Sigmoid colon (tissue), 7 donors: ENCODE results near the gene DENND4A. TPM values are rescaled to one million over a fixed set of nuclear protein-coding genes. Genes with fewer than 3 reads are reported as not detected.

Source experiments
- DNase-seq: peaks from one replicate; pipeline ENCODE4 v3.0.0-alpha.2; 2019
- H3K27ac ChIP-seq, 4 donors: fragments of 200-600 bp; sonication (generic); one replicate each; pipeline ENCODE4 v1.5.1; 2016 to 2019; ENCODE audit warnings: mild to moderate bottlenecking in 1 of 4
- H3K27me3 ChIP-seq, 3 donors: fragments of 200-600 bp; sonication (generic); one replicate each; pipeline ENCODE4 v1.5.1; 2019; ENCODE audit warnings: mild to moderate bottlenecking in 1 of 3
- H3K36me3 ChIP-seq, 4 donors: fragments of 200-600 bp; sonication (generic); one replicate each; pipeline ENCODE4 v1.5.1; 2016 to 2019
- H3K4me1 ChIP-seq, 4 donors: fragments of 200-600 bp; sonication (generic); one replicate each; pipeline ENCODE4 v1.5.1; 2017 to 2019
- H3K4me3 ChIP-seq, 4 donors: fragments of 200-600 bp; sonication (generic); one replicate each; pipeline ENCODE4 v1.5.1; 2017 to 2019; ENCODE audit warnings: mild to moderate bottlenecking in 2 of 4, moderate library complexity in 1 of 4
- H3K9me3 ChIP-seq, 4 donors: fragments of 200-600 bp in 3 of 4; sonication (generic) in 3 of 4; one replicate each; pipeline versions ENCODE4 v1.5.1 to v1.6.1; 2013 to 2019
- EP300 ChIP-seq, 4 donors: sonication (generic); formaldehyde crosslinking; IDR thresholded peaks; one replicate each; pipeline ENCODE4 v1.6.1; 2017; ENCODE audit warnings: antibody characterized with exemption in 4 of 4
- POLR2A ChIP-seq, 2 donors: fragments of 450-650 bp; IDR thresholded peaks; one replicate each; pipeline ENCODE4 v1.6.1; 2016; ENCODE audit warnings: antibody characterized with exemption in 2 of 2, mild to moderate bottlenecking in 2 of 2, moderate library complexity in 2 of 2
- POLR2AphosphoS5 ChIP-seq, 4 donors: sonication (generic); formaldehyde crosslinking; IDR thresholded peaks; one replicate each; pipeline ENCODE4 v1.6.1; 2017; ENCODE audit warnings: antibody characterized with exemption in 4 of 4
- WGBS, 2 donors: extraction: QIAGEN DNeasy Blood & Tissue Kit; methylation state at CpG; one replicate each; pipeline ENCODE4 v1.1.7; 2013; 5-methylcytosine and 5-hydroxymethylcytosine counted together
- intact Hi-C: fragments of 100-400 bp; cut with DNase I; formaldehyde crosslinking; loops from one replicate; pipeline ENCODE4 v1.15.1; 2023
- polyA plus RNA-seq, 3 donors: library from polyadenylated mRNA; stranded (reverse); fragments of 200-250 nt; gene quantifications; one replicate each; pipeline ENCODE4 v1.2.3, GENCODE V29; 2013
- total RNA-seq, 4 donors: library from RNA; depleted of rRNA; stranded (reverse); fragments of >200 nt; gene quantifications; one replicate each; pipeline ENCODE4 v1.1.0, GENCODE V29; 2016
- TF ChIP-seq, protein P1 (sequence below), 4 experiments: fragments of 450-650 bp in 3 of 4; fragments of 200-600 bp in 1 of 4; IDR thresholded peaks; one replicate each; pipeline ENCODE4 v1.5.1; 2016 to 2019; ENCODE audit warnings: antibody characterized with exemption in 4 of 4, mild to moderate bottlenecking in 3 of 4, moderate library complexity in 2 of 4
- donor health status: healthy with polysubstance abuse.
- donor health status: Bipolar disorder and iron deficiency.
- donor health status: healthy.

DENND4A gene
- total and polyA plus RNA-seq, 7 donors = 2.4 to 46.1 (median 29.3) TPM

GRCh38 chr15:65761210-65761926 is 30.7 kb downstream of the DENND4A start:
- TF ChIP-seq POLR2AphosphoS5 (IDR thresholded peaks at IDR 0.05) (no peak), POLR2A (IDR thresholded peaks at IDR 0.05) (no peak), EP300 (IDR thresholded peaks at IDR 0.05) (no peak)
- TF ChIP-seq, protein P1, sequence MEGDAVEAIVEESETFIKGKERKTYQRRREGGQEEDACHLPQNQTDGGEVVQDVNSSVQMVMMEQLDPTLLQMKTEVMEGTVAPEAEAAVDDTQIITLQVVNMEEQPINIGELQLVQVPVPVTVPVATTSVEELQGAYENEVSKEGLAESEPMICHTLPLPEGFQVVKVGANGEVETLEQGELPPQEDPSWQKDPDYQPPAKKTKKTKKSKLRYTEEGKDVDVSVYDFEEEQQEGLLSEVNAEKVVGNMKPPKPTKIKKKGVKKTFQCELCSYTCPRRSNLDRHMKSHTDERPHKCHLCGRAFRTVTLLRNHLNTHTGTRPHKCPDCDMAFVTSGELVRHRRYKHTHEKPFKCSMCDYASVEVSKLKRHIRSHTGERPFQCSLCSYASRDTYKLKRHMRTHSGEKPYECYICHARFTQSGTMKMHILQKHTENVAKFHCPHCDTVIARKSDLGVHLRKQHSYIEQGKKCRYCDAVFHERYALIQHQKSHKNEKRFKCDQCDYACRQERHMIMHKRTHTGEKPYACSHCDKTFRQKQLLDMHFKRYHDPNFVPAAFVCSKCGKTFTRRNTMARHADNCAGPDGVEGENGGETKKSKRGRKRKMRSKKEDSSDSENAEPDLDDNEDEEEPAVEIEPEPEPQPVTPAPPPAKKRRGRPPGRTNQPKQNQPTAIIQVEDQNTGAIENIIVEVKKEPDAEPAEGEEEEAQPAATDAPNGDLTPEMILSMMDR (IDR thresholded peaks at IDR 0.05) = no peak
- intact Hi-C loops = no loop called here
- Histone ChIP-seq H3K27ac (no peak overlapping the region), H3K9me3 (no peaks in the 10 kb centered on the region), H3K4me3 (no peak overlapping the region), H3K27me3 (no peaks in the 10 kb centered on the region), H3K4me1 (peaks cover 0 to 14% (median 8%) of the 10 kb centered on the region in 4 donors), H3K36me3 (peaks cover 0 to 6% (median 0%) of the 10 kb centered on the region in 4 donors)
- no peak for DNase-seq
- 76 to 86% methylated on average over 2 of the region's 2 CpGs for WGBS, 2 donors

DNA sequence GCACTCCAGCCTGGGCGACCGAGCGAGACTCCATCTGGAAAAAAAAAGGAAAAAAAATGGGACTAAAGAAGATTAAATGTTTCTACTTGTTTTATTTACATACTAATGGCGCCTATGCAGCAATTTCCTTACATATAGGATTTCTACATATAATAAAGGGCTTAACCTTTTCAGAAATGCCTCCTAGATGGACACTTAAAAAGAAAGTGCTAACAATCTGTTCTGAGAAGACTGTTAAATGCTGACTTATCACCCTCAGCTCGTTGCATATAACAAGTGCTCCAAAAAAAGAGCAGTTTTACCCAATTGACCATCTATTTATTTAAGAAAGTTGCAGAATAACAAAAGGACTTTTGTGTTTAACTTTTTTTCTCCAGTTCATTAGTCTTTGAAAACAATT is 32.7 kb downstream of the DENND4A start:
- WGBS, 2 donors = 94% methylated on average over 5 of the region's 5 CpGs
- TF ChIP-seq, protein P1 (IDR thresholded peaks at IDR 0.05) = no peak
- TF ChIP-seq POLR2A (IDR thresholded peaks at IDR 0.05) = no peak
- no peak for TF ChIP-seq POLR2AphosphoS5 (IDR thresholded peaks at IDR 0.05)
- no peak for TF ChIP-seq EP300 (IDR thresholded peaks at IDR 0.05)
- intact Hi-C loops = no loop called here
- no peak overlapping the region for H3K4me3 ChIP-seq
- H3K27me3 ChIP-seq = no peaks in the 10 kb centered on the region
- H3K9me3 ChIP-seq = no peaks in the 10 kb centered on the region
- H3K27ac ChIP-seq = no peak overlapping the region
- H3K36me3 ChIP-seq = peaks cover 0 to 6% (median 0%) of the 10 kb centered on the region in 4 donors
- no peak for DNase-seq
- H3K4me1 ChIP-seq = peaks cover 0 to 8% (median 4%) of the 10 kb centered on the region in 4 donors

GRCh38 chr15:65758242-65758641 is 33.9 kb downstream of the DENND4A start:
- Histone ChIP-seq H3K36me3 (peaks cover 0 to 6% (median 0%) of the 10 kb centered on the region in 4 donors), H3K27ac (no peak overlapping the region), H3K4me1 (no peaks in the 10 kb centered on the region), H3K4me3 (no peak overlapping the region), H3K9me3 (no peaks in the 10 kb centered on the region), H3K27me3 (no peaks in the 10 kb centered on the region)
- 96 to 97% methylated on average over 5 of the region's 5 CpGs for WGBS, 2 donors
- intact Hi-C loops = no loop called here
- TF ChIP-seq POLR2AphosphoS5 (IDR thresholded peaks at IDR 0.05) = no peak
- no peak for TF ChIP-seq POLR2A (IDR thresholded peaks at IDR 0.05)
- TF ChIP-seq, protein P1 (IDR thresholded peaks at IDR 0.05) = no peak
- TF ChIP-seq EP300 (IDR thresholded peaks at IDR 0.05) = no peak
- no peak for DNase-seq

GRCh38 chr15:65757256-65757655 is 34.8 kb downstream of the DENND4A start:
- 48 to 77% methylated on average over 2 of the region's 2 CpGs for WGBS, 2 donors
- peaks cover 0 to 6% (median 0%) of the 10 kb centered on the region in 4 donors for H3K36me3 ChIP-seq

DNA sequence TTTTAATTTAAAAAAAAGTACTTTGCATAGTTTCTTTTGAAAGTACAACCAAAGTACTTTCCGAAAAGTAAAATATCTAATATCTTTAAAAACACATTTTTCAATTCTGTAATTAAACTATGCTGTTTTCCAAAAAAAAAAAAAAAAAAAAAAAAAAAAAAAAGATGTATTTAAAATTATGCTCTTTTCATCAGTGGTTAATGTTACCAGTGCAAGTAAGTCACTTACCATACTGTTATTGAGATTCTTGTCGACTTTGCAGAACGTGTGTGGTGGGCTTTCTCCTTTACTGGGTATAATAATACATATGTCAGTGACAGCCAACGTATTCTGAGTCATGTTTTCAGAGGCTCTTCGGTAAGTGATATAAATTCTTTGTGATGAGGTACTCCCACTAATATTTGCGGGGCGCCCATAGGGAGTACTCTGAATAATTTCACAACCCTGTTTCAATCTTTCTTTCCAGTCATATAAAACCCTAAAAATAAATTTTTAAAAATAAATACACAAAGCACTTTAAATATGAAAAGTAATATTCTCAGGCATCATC is 39.9 kb downstream of the DENND4A start:
- Histone ChIP-seq H3K9me3 (no peaks in the 10 kb centered on the region), H3K36me3 (peaks cover 0 to 28% (median 0%) of the 10 kb centered on the region in 4 donors), H3K27ac (no peak overlapping the region), H3K4me3 (no peak overlapping the region), H3K27me3 (no peaks in the 10 kb centered on the region), H3K4me1 (no peaks in the 10 kb centered on the region)
- no peak for DNase-seq
- WGBS, 2 donors = 84 to 85% methylated on average over 7 of the region's 7 CpGs
- TF ChIP-seq, protein P1 (IDR thresholded peaks at IDR 0.05) = no peak
- TF ChIP-seq EP300 (IDR thresholded peaks at IDR 0.05) (no peak), POLR2A (IDR thresholded peaks at IDR 0.05) (no peak), POLR2AphosphoS5 (IDR thresholded peaks at IDR 0.05) (no peak)
- intact Hi-C loops = loop anchor here (5.0 kb wide), 1 partner anchor 75 kb away; no protein-coding TSS in a partner anchor

More at GRCh38 chr15:65757256-65757655, 34.8 kb downstream of the DENND4A start:
- Histone ChIP-seq H3K27me3 (no peaks in the 10 kb centered on the region), H3K9me3 (no peaks in the 10 kb centered on the region), H3K27ac (no peak overlapping the region), H3K4me1 (no peaks in the 10 kb centered on the region), H3K4me3 (no peak overlapping the region)
- TF ChIP-seq POLR2A (IDR thresholded peaks at IDR 0.05) = no peak
- no peak for TF ChIP-seq POLR2AphosphoS5 (IDR thresholded peaks at IDR 0.05)
- DNase-seq = no peak
- intact Hi-C loops = no loop called here
